Rectal smooth muscle tissue (tissue), 1 donor: Measurements from ENCODE around the gene ERV3-1.
A peak's percentile ranks its signal among the peaks of the same experiment; 100 is the strongest.
"Not testable (repeated sequence)": the region's sequence is repeated elsewhere in the genome, so short reads cannot be mapped to it uniquely, and the experiment has no call there.

Experiments used
- H3K27ac ChIP-seq: one replicate; pipeline ENCODE4 v1.7.0; 2013; ENCODE audit warnings: low read depth, low read length, inconsistent platforms
- H3K27me3 ChIP-seq: one replicate; pipeline ENCODE4 v1.7.0; 2013; ENCODE audit warnings: low read length; ENCODE audit not compliant: control insufficient read depth, insufficient read depth
- H3K36me3 ChIP-seq: one replicate; pipeline ENCODE4 v1.7.0; 2013; ENCODE audit warnings: low read length; ENCODE audit not compliant: control insufficient read depth, insufficient read depth
- H3K4me1 ChIP-seq: one replicate; pipeline ENCODE4 v1.7.0; 2013; ENCODE audit warnings: low read length; ENCODE audit not compliant: control insufficient read depth, insufficient read depth
- H3K4me3 ChIP-seq: one replicate; pipeline ENCODE4 v1.7.0; 2013; ENCODE audit warnings: low read length
- H3K9ac ChIP-seq: one replicate; pipeline ENCODE4 v1.7.0; 2013; ENCODE audit warnings: low read length

ERV3-1 gene

DNA sequence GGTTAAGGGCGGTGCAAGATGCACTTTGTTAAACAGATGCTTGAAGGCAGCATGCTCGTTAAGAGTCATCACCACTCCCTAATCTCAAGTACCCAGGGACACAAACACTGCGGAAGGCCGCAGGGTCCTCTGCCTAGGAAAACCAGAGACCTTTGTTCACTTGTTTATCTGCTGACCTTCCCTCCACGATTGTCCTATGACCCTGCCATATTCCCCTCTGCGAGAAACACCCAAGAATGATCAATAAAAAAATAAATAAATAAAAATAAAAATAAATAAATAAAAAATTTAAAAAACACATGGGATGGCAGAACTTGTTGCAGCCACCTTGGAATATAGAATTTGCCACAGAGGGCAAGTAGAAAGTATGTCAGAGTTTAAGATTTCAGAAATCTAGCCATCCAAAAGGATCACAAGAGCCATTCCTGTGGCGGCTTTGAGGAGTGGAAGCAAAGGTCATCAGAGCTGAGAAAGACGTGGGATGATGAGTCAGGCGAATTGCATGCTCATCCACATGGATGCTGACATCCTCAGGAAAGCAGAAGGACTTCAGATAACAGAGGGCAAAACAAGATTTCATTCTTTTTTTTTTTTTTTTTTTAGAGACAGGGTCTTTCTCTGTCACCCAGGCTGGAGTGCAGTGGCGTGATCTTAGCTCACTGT, 27.8 kb upstream of the ERV3-1 start:
- H3K27me3 ChIP-seq, H3K36me3 ChIP-seq, H3K4me3 ChIP-seq, H3K4me1 ChIP-seq, H3K9ac ChIP-seq, H3K27ac ChIP-seq: not testable (repeated sequence)

DNA sequence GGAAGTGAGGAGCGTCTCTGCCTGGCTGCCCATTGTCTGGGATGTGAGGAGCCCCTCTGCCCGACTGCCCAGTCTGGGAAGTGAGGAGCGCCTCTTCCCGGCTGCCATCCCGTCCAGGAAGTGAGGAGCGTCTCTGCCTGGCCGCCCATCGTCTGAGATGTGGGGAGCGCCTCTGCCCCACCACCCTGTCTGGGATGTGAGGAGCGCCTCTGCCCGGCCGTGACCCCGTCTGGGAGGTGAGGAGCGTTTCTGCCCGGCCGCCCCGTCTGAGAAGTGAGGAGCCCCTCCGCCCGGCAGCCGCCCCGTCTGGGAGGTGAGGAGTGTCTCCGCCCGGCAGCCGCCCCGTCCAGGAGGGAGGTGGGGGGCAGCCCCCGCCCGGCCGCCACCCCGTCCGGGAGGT, 26.9 kb upstream of the ERV3-1 start:
- H3K4me1 ChIP-seq, H3K4me3 ChIP-seq, H3K9ac ChIP-seq, H3K27ac ChIP-seq, H3K27me3 ChIP-seq, H3K36me3 ChIP-seq: not testable (repeated sequence)

DNA sequence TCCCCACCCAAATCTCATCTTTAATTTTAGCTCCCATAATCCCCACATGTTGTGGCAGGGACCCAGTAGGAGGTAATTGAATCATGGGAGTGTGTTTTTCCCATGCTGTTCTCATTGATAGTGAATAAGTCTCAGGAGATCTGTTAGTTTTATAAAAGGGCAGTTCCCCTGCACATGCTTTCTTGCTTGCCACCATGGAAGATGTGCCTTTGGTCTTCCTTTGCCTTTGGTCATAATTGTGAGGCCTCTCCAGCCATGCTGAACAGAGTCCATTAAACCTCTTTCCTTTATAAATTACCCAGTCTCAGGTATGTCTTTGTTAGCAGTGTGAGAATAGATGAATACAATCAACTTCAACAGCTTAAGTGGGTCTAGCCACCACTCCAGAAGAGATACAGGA, 18.5 kb upstream of the ERV3-1 start:
- H3K4me1 ChIP-seq, result not testable (repeated sequence)

DNA sequence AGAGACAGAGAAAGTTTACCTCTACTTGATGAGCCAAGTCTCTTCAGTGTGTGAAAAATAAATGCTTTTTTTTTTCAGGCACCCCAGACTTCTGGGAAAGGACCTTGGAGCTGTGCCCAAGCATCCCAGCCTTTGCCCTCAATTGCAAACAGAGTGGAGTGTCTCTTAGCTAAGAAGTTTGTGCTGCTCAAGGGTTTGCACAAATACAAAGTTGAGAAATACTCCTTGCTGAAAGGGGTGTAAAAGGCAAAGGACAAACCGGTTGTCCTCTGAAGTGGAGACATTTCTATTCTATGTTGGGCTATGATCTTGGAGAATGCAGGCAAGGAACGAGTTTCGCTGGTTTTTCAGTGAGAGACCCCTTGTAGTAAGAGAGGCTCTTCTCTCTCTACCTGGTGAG, 14.5 kb upstream of the ERV3-1 start:
- not testable (repeated sequence) for H3K27me3 ChIP-seq, H3K4me3 ChIP-seq, H3K36me3 ChIP-seq, H3K27ac ChIP-seq, H3K4me1 ChIP-seq, H3K9ac ChIP-seq

More for the DNA sequence above, 18.5 kb upstream of the ERV3-1 start:
- H3K27ac ChIP-seq, H3K27me3 ChIP-seq, H3K36me3 ChIP-seq, H3K9ac ChIP-seq, H3K4me3 ChIP-seq: not testable (repeated sequence)

DNA sequence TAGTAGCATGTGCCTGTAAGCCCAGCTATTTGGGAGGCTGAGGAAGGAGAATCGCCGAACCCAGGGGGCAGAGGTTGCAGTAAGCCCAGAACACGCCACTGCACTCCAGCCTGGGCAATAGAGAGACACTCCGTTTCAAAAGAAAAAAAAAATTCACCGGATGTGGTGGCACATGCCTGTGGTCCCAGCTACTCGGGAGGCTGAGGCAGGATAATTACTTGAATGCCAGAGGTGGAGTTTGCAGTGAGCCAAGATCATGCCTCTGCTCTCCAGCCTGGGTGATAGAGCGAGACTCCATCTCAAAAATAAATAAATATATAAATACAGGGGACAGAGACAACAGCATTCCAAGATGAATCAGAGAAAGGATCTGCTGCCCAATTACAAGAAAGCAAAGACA, 3.4 kb upstream of the ERV3-1 start:
- not testable (repeated sequence) for H3K4me1 ChIP-seq, H3K27ac ChIP-seq, H3K4me3 ChIP-seq, H3K27me3 ChIP-seq, H3K36me3 ChIP-seq, H3K9ac ChIP-seq

DNA sequence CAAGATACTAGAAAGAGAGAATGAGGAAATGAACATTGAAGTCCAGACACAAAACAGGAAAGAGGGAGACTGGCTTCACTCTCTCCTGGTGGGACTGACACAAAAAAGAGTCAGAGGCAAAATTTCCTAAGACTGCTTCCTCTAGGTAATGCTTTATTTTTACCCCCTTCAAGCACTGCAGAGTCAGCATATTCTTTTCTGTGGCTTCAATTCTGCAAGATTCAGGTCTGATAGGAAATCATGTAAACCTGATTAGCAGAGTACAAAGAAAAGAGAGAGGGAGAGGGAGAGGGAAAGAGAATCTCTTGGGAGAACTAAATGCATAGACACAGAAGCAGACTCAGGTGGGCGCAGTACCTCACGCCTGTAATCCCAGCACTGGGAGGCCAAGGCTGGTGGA, 2.9 kb upstream of the ERV3-1 start:
- H3K4me1 ChIP-seq, H3K36me3 ChIP-seq, H3K4me3 ChIP-seq, H3K27ac ChIP-seq, H3K9ac ChIP-seq, H3K27me3 ChIP-seq: not testable (repeated sequence)

DNA sequence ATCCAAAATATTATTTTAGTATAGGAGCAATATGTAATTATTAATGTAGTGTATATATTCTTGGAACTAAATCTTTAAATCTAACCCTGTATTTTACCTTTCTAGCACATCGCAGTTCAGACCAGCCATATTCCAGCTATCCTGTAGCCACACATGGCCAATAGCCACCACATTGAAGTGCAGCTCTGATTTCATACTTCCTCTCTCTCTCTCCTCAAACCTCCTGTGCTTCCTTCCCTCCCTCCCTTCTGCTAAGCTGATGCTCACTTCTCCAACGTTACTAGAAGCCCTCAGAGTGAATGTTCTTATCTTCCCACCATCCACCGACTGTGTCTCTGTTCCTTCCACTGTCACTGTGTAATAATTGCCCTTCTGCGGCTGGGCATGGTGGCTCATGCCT, 549 bp upstream of the ERV3-1 start:
- H3K4me3 ChIP-seq, H3K36me3 ChIP-seq, H3K27me3 ChIP-seq, H3K9ac ChIP-seq, H3K4me1 ChIP-seq: not testable (repeated sequence)
- H3K27ac ChIP-seq, result peak overlapping the region; percentile 92

DNA sequence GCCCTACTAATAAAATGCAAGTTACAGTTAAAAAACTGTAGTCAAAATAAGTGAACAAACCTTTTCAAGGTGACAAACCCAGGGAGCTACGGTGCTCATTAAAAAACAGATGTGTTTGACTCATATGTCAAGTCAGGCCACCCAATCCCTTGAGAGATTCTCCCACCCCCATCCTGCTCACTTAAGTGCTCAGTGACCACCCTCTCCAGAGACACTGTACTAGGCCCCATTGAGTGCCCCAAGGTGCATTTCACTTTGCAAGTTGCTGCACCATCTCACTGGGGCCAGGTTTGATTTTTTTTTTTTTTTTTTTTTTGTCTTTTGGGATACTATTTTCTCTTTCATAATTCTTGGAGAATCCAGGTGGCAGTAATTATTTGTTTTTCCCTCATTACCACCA, 1.9 kb downstream of the ERV3-1 start:
- no peak overlapping the region for H3K9ac ChIP-seq
- no peak overlapping the region for H3K27ac ChIP-seq
- peaks cover 5% of the 10 kb centered on the region for H3K4me1 ChIP-seq
- H3K27me3 ChIP-seq, result no peaks in the 10 kb centered on the region
- no peaks in the 10 kb centered on the region for H3K36me3 ChIP-seq
- H3K4me3 ChIP-seq, result no peak overlapping the region

DNA sequence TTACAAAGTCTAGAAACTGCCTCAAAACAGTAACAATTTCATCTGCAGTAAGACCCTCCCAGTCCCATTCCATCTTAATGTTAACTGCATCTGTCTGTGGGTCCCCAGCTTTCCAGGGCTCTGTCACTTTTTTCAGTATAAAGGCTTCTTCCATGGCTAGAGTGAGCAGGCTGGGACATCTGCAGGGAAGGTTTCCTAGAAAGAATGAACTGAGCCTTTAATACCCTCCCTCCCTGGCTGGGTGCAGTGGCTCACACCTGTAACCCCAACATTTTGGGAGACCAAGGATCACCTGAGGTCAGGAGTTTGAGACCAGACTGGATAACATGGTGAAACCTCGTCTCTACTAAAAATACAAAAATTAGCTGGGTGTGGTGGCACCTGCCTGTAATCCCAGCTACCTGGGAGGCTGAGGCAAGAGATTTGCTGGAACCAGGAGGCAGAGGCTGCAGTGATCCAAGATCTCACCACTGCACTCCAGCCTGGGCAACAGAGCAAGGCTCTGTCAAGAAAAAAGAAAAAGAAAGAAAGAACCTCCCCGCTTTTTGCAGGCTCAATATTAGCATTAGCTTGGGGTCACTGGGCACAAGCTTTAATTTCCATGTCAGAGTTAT, 3.4 kb downstream of the ERV3-1 start:
- H3K27ac ChIP-seq, result no peak overlapping the region
- H3K27me3 ChIP-seq, result no peaks in the 10 kb centered on the region
- H3K36me3 ChIP-seq, result no peaks in the 10 kb centered on the region
- no peak overlapping the region for H3K4me3 ChIP-seq
- H3K4me1 ChIP-seq, result peaks cover 10% of the 10 kb centered on the region
- H3K9ac ChIP-seq, result no peak overlapping the region

DNA sequence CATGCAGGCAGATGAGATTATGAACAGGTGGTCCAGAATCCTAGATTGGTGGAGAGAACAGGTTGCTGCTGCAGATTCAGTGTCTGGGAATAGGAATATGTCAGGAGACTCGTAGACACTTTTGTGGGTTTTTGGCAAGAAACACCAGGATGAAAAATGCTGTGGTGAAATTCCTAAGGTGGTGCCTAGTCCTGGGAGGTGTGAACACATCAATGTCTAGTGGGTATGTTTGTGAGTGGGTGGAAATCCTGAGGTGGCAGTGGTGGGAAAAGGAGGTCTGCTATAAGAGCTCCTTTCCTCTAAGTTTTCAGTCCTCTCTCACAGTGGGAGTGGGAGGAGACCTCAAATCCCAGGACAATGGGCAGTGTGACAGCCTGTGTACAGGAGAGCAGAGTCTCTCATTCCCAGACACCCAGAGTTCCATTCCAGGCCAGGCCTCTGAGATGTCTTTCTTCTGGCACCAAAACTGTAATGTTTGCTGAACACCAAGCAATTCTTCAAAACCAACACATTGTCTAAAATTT, 5.1 kb downstream of the ERV3-1 start:
- H3K27me3 ChIP-seq, result no peaks in the 10 kb centered on the region
- H3K27ac ChIP-seq, result no peak overlapping the region
- no peak overlapping the region for H3K9ac ChIP-seq
- H3K4me3 ChIP-seq, result no peak overlapping the region
- no peaks in the 10 kb centered on the region for H3K36me3 ChIP-seq
- peaks cover 10% of the 10 kb centered on the region for H3K4me1 ChIP-seq

DNA sequence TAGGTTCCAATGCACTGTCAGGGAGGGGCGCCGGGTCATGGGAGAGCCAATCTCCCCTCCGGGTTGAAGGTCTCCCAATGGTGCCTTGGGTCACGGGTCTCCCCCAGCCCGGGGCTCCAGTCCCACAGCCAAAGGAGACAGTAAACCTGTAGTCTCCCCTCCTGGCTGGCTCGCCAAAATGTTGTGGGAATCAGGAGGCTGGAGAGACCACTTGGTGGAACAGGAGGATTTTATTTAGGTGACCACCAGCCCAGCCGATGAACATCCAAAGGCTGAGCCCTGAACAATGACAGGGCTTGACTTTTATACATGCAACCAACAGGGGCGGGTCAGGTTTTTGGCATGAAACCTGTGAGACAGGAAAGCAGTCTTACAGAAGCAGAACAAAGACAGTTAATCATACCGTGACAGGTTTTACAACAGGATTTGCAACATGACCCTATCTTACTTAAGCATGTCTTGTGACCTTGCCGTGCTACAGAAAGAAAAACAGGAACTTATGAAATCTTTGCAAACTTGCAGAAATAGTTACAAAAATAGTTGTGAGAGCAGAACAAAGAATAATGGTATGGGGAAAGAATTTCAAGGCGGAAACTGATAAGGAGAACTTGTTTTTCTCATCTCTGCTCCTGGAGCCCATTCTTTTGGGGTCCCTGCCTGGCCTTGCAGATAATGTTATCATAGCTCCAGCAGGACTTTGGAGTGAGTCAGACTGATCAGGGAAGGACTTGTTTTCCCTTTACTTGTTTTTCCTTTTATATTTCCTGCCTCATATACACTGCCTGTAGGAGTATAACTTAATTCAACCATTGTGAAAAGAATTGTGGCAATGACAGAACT, 7.1 kb downstream of the ERV3-1 start:
- Histone ChIP-seq H3K4me3 (no peak overlapping the region), H3K27ac (peak overlapping the region; percentile 69), H3K36me3 (no peaks in the 10 kb centered on the region), H3K27me3 (no peaks in the 10 kb centered on the region), H3K4me1 (peaks cover 5% of the 10 kb centered on the region), H3K9ac (no peak overlapping the region)

DNA sequence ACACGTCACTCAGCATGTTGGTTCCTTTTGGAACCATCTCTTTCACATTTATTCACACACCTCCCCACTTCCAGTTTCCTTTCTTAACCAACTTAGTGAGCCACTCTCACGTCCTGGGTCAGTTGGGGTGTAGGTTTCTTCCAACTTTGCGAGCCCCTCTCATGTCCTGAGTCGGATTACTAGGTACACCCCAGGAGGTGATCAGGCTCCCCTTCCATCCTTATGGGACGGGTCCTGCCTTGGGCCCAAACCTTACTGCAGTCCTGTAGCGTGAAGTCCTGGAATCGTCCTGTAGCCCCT, 7.7 kb downstream of the ERV3-1 start:
- Histone ChIP-seq H3K36me3 (no peaks in the 10 kb centered on the region), H3K4me1 (peaks cover 5% of the 10 kb centered on the region), H3K27me3 (no peaks in the 10 kb centered on the region), H3K9ac (no peak overlapping the region), H3K27ac (peak overlapping the region; percentile 69), H3K4me3 (no peak overlapping the region)
